Subcutaneous abdominal adipose tissue (tissue), 5 donors: ENCODE measurements around the gene RPL13.

Source experiments
- H3K27ac ChIP-seq: one replicate; pipeline ENCODE4 v1.7.0; 2013; ENCODE audit warnings: low read depth, mild to moderate bottlenecking, inconsistent platforms, low read length, moderate library complexity
- H3K27me3 ChIP-seq, 5 donors: one replicate each; pipeline ENCODE4 v1.7.0; 2013; ENCODE audit warnings: low read length in 5 of 5, inconsistent platforms in 1 of 5; ENCODE audit not compliant: control insufficient read depth in 5 of 5, insufficient read depth in 4 of 5
- H3K36me3 ChIP-seq, 5 donors: one replicate each; pipeline ENCODE4 v1.7.0; 2013; ENCODE audit warnings: low read length in 5 of 5; ENCODE audit not compliant: control insufficient read depth in 5 of 5, insufficient read depth in 5 of 5
- H3K4me1 ChIP-seq, 5 donors: one replicate each; pipeline ENCODE4 v1.7.0; 2013; ENCODE audit warnings: low read length in 5 of 5, mild to moderate bottlenecking in 3 of 5, moderate library complexity in 1 of 5; ENCODE audit not compliant: control insufficient read depth in 5 of 5, insufficient read depth in 5 of 5
- H3K4me3 ChIP-seq, 5 donors: one replicate each; pipeline ENCODE4 v1.7.0; 2013; ENCODE audit warnings: low read length in 5 of 5, low read depth in 1 of 5
- H3K9ac ChIP-seq, 5 donors: one replicate each; pipeline ENCODE4 v1.7.0; 2013; ENCODE audit warnings: low read length in 5 of 5, mild to moderate bottlenecking in 4 of 5, moderate library complexity in 3 of 5
- H3K9me3 ChIP-seq, 5 donors: one replicate each; pipeline ENCODE4 v1.7.0; 2013; ENCODE audit warnings: low read length in 5 of 5; ENCODE audit not compliant: control insufficient read depth in 5 of 5
- donor health status: healthy.
- donor health status: healthy.
- donor health status: healthy.
- donor health status: healthy.
- donor health status: healthy.

Gene RPL13

DNA sequence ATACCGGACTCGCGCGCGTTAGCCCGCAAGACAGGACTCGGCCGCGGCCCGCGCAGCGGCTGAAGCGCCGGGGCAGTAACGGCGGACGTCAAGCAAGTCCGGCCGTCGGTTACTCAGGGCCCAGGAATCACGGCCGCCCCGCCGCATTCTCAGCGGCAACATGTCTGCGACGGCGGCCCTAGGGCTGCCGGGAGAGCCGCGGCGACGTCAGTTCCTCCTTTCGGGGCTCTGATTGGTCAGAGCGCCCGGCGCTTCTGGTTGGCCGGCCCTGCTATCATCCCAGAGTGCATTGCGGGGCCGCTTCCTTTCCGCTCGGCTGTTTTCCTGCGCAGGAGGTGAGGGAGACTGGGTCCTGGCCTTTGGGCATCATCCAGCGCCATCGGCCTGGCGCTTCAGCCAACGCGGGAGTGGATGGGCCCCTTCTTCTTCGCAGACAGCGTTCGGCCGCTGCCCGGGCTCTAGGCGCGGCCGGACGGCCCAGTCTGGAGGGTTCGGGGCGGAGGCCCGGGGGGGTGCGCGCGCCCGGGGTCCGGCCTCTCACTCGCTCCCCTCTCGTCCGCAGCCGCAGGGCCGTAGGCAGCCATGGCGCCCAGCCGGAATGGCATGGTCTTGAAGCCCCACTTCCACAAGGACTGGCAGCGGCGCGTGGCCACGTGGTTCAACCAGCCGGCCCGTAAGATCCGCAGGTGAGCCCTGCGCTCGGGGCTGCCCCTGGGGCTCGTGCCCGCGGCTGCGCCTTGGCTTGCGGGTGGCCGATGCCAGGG lies at the start of gene RPL13:
Gene RPL13, plus strand, starts transcription at position 305 of the 764 bp plus-strand sequence. Its CDS starts 278 bp downstream, at position 583.
- Histone ChIP-seq H3K36me3 (peaks cover 0 to 58% (median 47%) of the 10 kb centered on the region in 5 donors), H3K9me3 (no peaks in the 10 kb centered on the region), H3K4me3 (peak within 1 kb of the TSS; percentile 72 to 91 (median 81)), H3K9ac (peak within 1 kb of the TSS; percentile 68 to 98 (median 93)), H3K4me1 (peaks cover 6 to 52% (median 37%) of the 10 kb centered on the region in 5 donors), H3K27me3 (no peaks in the 10 kb centered on the region), H3K27ac (peak within 1 kb of the TSS; percentile 93)

GRCh38 chr16:89511374-89511773 lies 49.1 kb upstream of the RPL13 start:
- peaks cover 5 to 48% (median 37%) of the 10 kb centered on the region in 5 donors for H3K36me3 ChIP-seq
- H3K27me3 ChIP-seq, result no peaks in the 10 kb centered on the region
- no peaks in the 10 kb centered on the region for H3K9me3 ChIP-seq
- H3K4me1 ChIP-seq, result peaks cover 3 to 28% (median 25%) of the 10 kb centered on the region in 5 donors
- H3K27ac ChIP-seq, result no peak overlapping the region
- H3K4me3 ChIP-seq, result no peak overlapping the region
- H3K9ac ChIP-seq, result no peak overlapping the region

- H3K36me3 ChIP-seq, result peaks cover 5 to 55% (median 44%) of the 10 kb centered on the region in 5 donors
- no peak overlapping the region for H3K9ac ChIP-seq
- peaks cover 0 to 18% (median 15%) of the 10 kb centered on the region in 5 donors for H3K4me1 ChIP-seq
These were observed 48.0 kb upstream of the RPL13 start for GRCh38 chr16:89512453-89512852.

GRCh38 chr16:89517128-89517527 lies 43.4 kb upstream of the RPL13 start:
- H3K27ac ChIP-seq, result no peak overlapping the region
- H3K9ac ChIP-seq, result no peak overlapping the region
- no peaks in the 10 kb centered on the region for H3K4me1 ChIP-seq
- no peaks in the 10 kb centered on the region for H3K9me3 ChIP-seq
- H3K27me3 ChIP-seq, result no peaks in the 10 kb centered on the region
- peaks cover 11 to 86% (median 62%) of the 10 kb centered on the region in 5 donors for H3K36me3 ChIP-seq
- H3K4me3 ChIP-seq, result no peak overlapping the region

More at GRCh38 chr16:89512453-89512852, 48.0 kb upstream of the RPL13 start:
- H3K9me3 ChIP-seq, result no peaks in the 10 kb centered on the region
- no peak overlapping the region for H3K4me3 ChIP-seq
- H3K27me3 ChIP-seq, result no peaks in the 10 kb centered on the region
- no peak overlapping the region for H3K27ac ChIP-seq

DNA sequence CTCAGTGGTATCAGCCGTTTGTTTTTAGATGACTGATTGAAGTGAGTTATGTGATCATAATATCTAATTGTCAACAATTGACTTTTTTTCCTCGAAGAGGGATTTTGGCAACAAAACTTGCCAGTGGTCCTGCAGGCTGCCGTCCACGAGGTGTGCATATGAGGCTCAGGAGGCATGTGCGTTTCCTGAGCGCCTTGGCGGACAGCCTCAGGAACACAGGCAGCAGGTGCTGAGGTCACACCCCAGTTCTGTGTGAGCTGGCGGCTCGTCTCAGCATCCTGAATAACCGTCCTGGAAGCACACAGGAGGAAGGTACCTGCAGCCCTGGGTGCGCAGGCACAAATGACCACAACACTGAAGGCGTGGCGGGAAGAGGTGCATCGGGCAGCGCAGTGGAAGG lies 40.6 kb upstream of the RPL13 start:
- Histone ChIP-seq H3K27me3 (no peaks in the 10 kb centered on the region), H3K9me3 (no peaks in the 10 kb centered on the region), H3K36me3 (peaks cover 6 to 91% (median 74%) of the 10 kb centered on the region in 5 donors), H3K9ac (no peak overlapping the region), H3K4me3 (no peak overlapping the region), H3K27ac (no peak overlapping the region), H3K4me1 (peaks cover 0 to 20% (median 0%) of the 10 kb centered on the region in 5 donors)

DNA sequence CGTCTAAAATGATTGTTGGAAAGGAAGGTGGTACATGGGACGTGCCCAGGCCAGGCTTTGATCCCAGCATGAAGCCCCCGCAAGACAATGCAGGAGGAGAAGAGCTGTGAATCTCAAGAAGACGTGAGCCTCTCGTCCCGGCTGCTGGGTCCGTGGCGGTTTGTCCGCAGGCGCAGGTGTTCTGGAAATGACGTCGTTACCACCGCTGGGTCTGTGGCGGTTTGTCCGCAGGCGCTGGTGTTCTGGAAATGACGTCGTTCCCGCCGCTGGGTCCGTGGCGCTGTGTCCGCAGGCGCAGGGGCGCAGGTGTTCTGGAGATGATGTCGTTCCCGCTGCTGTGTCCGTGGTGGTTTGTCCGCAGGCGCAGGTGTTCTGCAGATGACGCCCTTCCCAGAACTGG lies 38.2 kb upstream of the RPL13 start:
- Histone ChIP-seq H3K27ac (no peak overlapping the region), H3K9me3 (no peaks in the 10 kb centered on the region), H3K9ac (no peak overlapping the region), H3K27me3 (no peaks in the 10 kb centered on the region), H3K4me1 (peaks cover 0 to 25% (median 0%) of the 10 kb centered on the region in 5 donors), H3K4me3 (no peak overlapping the region), H3K36me3 (peaks cover 10 to 98% (median 87%) of the 10 kb centered on the region in 5 donors)

DNA sequence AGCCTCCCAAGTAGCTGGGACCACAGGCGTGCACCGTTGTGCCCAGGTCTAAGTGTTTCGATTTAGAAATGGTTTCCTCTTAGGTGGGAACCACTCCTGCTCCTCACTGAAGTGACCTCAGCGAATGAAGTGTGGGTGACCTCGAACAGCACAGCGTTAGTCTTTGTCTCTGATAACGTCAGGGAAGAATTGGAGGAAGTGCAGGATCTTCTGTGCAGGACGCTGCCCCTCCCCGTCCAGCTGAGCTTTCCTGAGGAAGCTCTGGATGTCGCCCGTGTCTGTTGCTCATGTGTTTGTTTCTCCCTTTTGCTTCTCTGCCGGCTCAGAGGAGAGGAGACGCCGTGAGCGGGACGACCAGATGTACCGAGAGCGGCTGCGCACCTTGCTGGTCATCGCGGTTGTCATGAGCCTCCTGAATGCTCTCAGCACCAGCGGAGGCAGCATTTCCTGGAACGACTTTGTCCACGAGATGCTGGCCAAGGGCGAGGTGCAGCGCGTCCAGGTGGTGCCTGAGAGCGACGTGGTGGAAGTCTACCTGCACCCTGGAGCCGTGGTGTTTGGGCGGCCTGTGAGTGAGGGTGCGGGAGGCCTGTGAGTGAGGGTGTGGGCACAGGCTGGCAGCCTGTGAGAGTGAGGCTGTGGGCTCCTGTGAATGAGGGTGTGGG lies 36.7 kb upstream of the RPL13 start:
- H3K36me3 ChIP-seq, result peaks cover 6 to 97% (median 80%) of the 10 kb centered on the region in 5 donors
- H3K4me1 ChIP-seq, result peaks cover 0 to 25% (median 0%) of the 10 kb centered on the region in 5 donors
- no peak overlapping the region for H3K27ac ChIP-seq
- no peaks in the 10 kb centered on the region for H3K9me3 ChIP-seq
- H3K4me3 ChIP-seq, result peak overlapping the region in 2 of 5 donors; percentile 40 to 44
- no peaks in the 10 kb centered on the region for H3K27me3 ChIP-seq
- H3K9ac ChIP-seq, result peak overlapping the region in 1 of 5 donors; percentile 21

DNA sequence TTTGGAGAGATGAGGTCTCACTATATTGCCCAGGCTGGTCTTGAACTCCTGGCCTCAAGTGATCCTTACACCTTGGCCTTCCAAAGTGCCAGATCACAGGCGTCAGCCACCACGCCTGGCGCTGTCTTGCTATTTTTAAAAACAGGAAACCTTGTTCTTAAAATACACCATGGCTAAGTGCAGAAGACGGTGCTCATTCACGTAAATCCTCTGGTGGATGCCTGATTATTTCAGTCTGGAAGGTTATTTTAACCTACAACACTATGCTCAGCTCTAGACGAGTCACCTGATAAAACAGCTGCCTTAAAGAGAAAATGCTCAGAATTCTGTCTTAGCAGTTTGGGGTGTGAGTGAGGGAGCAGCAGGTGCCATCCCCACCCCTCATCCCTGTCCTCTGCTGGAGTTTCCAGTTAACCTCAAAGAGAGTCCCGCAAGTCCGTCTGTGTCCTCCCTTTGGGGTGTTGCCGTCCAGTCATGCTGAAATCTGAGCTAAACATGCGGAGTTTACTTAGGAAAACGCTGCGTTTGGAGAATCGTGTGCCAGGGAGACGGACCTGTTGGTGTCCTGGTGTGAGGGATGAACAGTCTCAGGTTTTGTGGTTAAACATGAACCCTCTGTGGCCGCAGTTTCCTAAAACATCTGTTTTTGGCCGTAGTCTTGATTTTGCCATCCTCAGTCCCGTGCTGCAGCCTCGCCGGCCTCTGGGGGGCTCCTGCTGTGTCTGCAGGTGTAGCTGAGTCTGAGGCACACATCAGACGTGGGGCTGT lies 35.2 kb upstream of the RPL13 start:
- Histone ChIP-seq H3K9ac (no peak overlapping the region), H3K27ac (no peak overlapping the region), H3K4me1 (peaks cover 0 to 25% (median 0%) of the 10 kb centered on the region in 5 donors), H3K9me3 (no peaks in the 10 kb centered on the region), H3K36me3 (peaks cover 6 to 97% (median 77%) of the 10 kb centered on the region in 5 donors), H3K4me3 (no peak overlapping the region), H3K27me3 (no peaks in the 10 kb centered on the region)

DNA sequence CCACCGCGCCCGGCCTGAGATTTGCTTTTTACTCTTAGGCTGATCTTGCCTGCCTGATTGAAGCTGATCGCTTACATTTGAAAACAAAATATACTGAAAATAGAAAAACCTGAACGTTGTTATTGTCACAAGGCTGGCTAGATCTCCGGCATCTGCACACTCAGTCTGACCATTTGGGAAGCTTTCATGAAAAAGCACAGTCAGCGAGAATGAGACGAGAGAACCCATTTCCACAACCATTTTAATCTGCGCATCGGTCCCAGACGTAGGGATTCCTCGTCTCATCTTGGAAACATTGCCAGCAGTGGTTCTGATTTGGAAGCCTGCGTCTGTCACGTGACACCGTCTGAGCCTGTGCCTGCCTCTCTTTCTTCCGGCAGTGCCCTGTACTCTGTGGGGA lies 31.4 kb upstream of the RPL13 start:
- Histone ChIP-seq H3K27me3 (no peaks in the 10 kb centered on the region), H3K9me3 (no peaks in the 10 kb centered on the region), H3K4me1 (peaks cover 3 to 35% (median 8%) of the 10 kb centered on the region in 5 donors), H3K9ac (no peak overlapping the region), H3K27ac (no peak overlapping the region), H3K36me3 (peaks cover 6 to 98% (median 78%) of the 10 kb centered on the region in 5 donors), H3K4me3 (no peak overlapping the region)
